GM11168 (cell line): ENCODE results near the gene GOLPH3.

Source experiments
- in situ Hi-C: fragments of 300-500 bp; cut with MboI; formaldehyde crosslinking; loops from one replicate; pipeline ENCODE4 v1.12.0; 2022; ENCODE audit warnings: low sequenced_read_pairs; ENCODE audit not compliant: unreplicated experiment

GOLPH3 gene

DNA sequence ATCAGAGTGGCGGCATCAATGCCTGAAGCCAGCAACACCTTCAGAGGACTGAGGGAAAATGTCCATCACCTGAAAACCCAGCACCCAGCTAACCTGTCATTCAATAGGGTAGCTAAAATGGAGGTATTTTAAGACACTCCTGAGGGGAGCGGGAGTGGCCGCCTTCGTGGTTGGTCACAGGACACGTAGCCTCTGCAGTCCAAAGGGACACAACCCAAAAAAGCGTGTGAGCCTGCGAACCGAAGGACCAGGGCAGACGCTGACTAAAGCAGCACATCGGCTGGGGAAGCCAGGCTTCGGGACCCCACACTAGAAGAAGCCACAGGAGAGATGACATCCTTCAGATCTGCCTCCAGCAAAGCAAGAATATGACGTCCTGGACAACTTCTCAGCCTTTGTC, 70.6 kb downstream of the GOLPH3 start:
- in situ Hi-C loops: no loop called here

DNA sequence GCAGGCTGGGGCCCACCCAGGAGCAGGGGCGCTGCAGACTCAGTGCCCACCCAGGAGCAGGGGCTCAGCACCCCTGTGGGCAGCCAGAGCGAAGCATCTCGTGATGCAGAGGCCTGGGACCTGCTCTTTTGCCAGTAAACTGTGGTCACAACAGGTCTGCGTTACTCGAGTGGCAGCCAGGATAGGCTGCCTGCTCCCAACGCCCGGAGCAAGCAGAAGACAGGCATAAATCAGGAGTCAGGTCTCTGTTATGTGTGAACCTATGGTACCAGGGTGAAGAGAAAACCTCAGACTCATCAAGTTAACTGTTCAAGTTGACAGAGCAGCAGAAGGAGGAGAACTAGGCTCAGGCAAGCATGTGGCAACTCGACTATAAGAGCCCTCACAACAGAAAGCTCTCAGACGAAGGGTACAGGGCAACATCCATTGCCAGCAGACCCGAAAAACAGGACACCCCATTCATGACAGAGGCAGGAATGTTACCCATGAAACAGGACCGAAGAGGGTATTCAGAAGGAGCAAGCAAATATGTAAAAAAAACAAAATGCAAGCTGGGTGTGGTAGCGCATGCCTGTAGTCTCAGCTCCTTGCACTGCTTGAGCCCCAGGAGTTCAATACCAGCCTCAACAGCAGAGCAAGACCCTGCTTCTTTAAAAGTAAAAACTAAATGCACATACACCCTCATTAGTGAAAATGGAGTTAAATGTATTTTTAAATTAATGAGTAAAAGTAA, 71.7 kb downstream of the GOLPH3 start:
- in situ Hi-C loops: no loop called here

- in situ Hi-C loops: no loop called here
These were observed 73.3 kb downstream of the GOLPH3 start for GRCh38 chr5:32100691-32101302.

DNA sequence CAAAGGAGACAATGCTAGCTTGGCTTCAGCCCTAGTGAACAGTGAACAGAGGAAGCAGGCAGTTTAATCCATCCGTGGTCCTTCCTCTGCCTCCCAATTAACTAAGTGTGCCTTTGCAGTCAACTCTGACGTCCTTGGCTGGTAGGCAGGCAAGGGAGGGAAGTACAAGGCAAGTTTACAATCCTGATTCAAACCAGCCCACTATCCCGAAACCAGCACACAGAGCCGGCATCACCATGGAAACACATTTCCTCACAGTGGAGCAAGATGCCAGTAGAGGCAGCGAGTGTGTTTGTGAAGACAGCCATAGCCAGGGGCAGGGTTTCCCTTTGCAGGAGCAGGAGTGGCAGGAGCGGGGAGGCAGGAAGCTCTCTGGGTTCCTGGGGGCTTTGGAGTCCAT, 73.9 kb downstream of the GOLPH3 start:
- in situ Hi-C loops: no loop called here

DNA sequence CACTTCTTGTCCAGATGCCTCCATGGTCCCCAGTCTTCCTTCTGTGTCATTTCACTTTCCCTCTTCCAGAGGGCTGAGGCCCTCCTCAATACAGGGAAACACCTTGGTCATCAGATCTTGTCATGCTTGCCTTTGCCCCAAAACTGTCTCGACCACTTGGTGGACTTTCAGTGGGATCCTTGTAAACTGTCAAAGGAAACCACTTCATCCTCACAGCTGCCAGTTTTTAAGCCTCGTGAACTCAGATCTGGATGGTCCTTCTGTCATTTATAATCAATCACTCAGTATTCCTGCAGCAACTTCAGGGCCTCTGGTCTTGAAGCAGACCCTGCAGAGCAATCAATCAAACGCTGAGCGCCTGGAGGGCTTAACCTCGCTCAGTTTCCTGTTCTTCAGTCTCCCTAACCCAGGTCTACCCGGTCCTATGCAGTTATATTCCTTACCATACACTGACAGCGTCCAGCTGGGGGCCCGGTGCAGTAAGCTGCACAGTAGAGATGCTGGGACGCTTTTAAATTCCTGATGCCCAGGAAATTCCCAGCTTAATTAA, 74.6 kb downstream of the GOLPH3 start:
- in situ Hi-C loops: loop anchor here (10.0 kb wide), 1 partner anchor 525 kb away; no protein-coding TSS in a partner anchor

- in situ Hi-C loops: loop anchor here (10.0 kb wide), 1 partner anchor 524 kb away; no protein-coding TSS in a partner anchor
These were observed 75.2 kb downstream of the GOLPH3 start for GRCh38 chr5:32098890-32099310.

- in situ Hi-C loops: loop anchor here (10.0 kb wide), 1 partner anchor 523 kb away; no protein-coding TSS in a partner anchor
These were observed 75.8 kb downstream of the GOLPH3 start for GRCh38 chr5:32098291-32098690.

GRCh38 chr5:32096891-32097595, 77.1 kb downstream of the GOLPH3 start:
- in situ Hi-C loops: loop anchor here (10.0 kb wide), 1 partner anchor 522 kb away; no protein-coding TSS in a partner anchor

DNA sequence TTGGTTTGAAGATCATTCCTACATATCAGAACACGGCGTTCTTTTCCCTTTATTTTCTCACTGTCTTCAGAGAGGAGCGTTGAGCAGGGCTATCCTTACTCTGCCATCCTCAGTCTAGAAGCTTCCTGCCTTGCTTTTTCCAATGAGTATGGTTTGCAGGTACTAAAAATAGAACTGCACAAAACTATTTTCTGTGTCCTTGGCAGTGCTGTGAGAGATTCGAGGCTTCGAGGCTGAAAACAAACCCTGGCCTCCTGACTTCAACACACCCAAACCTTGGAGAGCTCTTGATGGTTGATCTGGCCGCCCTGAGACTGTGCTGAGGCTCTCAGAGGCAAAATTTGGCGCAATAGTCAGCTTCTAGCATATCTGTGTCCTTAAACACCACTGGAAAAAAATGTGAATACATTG, 78.9 kb downstream of the GOLPH3 start:
- in situ Hi-C loops: loop anchor here (10.0 kb wide), 1 partner anchor 520 kb away; no protein-coding TSS in a partner anchor

DNA sequence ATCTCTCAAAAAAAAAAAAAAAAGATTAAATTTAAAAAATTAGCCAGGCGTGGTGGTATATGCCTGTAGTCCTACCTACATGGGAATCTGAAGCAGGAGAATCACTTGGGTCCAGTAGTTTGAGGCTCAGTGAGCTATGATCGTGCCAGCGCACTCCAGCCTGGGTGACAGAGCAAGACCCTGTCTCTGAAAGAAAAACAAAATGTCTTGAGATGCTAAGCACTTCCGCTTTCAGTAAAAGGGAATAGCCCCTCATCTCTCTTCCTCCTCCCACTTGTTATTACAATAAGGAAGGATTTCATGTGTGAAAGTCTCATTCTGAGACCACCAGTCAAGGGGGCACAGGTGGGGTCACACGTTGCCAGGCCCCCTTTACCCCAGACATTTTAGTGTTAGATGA, 79.4 kb downstream of the GOLPH3 start:
- in situ Hi-C loops: loop anchor here (10.0 kb wide), 1 partner anchor 520 kb away; no protein-coding TSS in a partner anchor

GRCh38 chr5:32092938-32093812, 80.9 kb downstream of the GOLPH3 start:
- in situ Hi-C loops: loop anchor here (10.0 kb wide), 1 partner anchor 518 kb away; no protein-coding TSS in a partner anchor

DNA sequence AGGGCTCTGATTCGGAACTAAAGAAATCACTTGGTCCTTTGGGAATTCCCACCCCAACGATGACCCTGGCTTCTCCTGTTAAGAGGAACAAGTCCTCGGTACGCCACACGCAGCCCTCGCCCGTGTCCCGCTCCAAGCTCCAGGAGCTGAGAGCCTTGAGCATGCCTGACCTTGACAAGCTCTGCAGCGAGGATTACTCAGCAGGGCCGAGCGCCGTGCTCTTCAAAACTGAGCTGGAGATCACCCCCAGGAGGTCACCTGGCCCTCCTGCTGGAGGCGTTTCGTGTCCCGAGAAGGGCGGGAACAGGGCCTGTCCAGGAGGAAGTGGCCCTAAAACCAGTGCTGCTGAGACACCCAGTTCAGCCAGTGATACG, 83.4 kb downstream of the GOLPH3 start:
- in situ Hi-C loops: loop anchor here (10.0 kb wide), 1 partner anchor 516 kb away; no protein-coding TSS in a partner anchor

- in situ Hi-C loops: loop anchor here (10.0 kb wide), 1 partner anchor 515 kb away; no protein-coding TSS in a partner anchor
These were observed 83.9 kb downstream of the GOLPH3 start for GRCh38 chr5:32090026-32090754.

- in situ Hi-C loops: no loop called here
These were observed 84.7 kb downstream of the GOLPH3 start for GRCh38 chr5:32089146-32090000.

DNA sequence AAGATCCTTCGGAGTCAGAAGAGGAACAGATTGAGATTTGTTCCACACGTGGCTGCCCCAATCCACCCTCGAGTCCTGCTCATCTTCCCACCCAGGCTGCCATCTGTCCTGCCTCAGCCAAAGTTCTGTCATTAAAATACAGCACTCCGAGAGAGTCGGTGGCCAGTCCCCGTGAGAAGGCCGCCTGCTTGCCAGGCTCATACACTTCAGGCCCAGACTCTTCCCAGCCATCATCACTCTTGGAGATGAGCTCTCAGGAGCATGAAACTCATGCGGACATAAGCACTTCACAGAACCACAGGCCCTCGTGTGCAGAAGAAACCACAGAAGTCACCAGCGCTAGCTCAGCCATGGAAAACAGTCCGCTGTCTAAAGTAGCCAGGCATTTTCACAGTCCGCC, 85.9 kb downstream of the GOLPH3 start:
- in situ Hi-C loops: no loop called here

- in situ Hi-C loops: no loop called here
These were observed 86.7 kb downstream of the GOLPH3 start for GRCh38 chr5:32087086-32088082.

- in situ Hi-C loops: no loop called here
These were observed 90.1 kb downstream of the GOLPH3 start for GRCh38 chr5:32083981-32084430.
